GM18907 (cell line): ENCODE data around the gene GRB14.
"Not testable (repeated sequence)": the region's sequence is repeated elsewhere in the genome, so short reads cannot be mapped to it uniquely, and the experiment has no call there.

Source experiments
- ATAC-seq: cut with Tn5 transposase; IDR thresholded peaks from one replicate; pipeline ENCODE4 v1.9.1; 2021; ENCODE audit warnings: mild to moderate bottlenecking, moderate library complexity; ENCODE audit not compliant: unreplicated experiment

Gene GRB14

DNA sequence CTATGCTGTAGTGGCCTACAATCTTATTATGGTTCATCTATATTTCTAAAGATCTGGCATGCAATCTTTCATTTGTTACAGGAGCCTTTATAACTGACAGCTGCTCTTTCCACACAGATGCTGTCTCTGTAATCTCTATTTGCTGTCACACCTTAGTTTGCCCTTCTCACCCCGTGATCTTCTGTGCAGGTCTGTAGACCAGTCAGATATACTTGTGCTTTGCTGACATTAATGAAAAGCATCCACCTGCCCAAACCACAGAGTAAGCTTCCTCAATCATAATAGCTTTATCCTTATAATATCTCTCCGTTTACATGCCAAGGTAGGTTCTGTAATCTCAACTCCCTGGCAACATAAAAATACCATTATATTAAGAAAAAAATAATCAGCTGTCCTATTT lies 122.4 kb downstream of the GRB14 start:
- ATAC-seq = no peak

DNA sequence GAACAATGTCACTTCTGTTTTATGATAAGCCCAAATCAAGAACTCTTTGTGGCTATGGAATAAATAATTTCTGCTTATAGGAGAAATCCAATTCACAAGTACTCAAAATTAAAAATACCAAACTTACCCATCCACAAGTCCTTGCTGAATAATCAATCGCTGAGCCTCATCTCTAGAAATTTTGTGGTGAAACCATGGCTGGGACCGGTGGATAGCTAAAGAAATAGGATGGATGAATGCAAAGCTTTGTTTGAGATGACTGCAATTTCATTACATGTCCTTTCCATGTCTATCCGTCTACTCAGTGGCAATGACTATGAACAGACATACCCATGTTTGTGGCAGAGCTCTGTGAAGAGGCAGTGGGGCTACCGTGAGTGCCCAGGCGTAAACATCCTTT lies 124.4 kb downstream of the GRB14 start:
- ATAC-seq = no peak

DNA sequence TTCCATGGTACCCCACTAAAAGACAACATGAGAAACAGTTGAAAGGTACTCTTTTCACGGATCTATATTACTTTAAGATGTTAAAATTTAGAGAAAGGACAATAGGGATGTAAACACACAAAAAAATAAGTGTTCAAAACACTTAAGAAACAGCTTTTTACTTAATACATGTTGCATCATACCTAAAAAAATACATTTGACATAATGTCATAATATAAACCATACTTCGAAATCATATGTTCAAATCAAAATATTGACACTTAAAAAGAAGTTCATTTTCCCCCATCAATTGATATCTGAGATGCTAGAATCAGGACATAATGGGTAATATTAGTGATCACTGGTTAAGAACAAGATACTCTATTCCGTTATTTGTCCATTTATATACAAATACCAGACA lies 124.9 kb downstream of the GRB14 start:
- ATAC-seq = no peak

DNA sequence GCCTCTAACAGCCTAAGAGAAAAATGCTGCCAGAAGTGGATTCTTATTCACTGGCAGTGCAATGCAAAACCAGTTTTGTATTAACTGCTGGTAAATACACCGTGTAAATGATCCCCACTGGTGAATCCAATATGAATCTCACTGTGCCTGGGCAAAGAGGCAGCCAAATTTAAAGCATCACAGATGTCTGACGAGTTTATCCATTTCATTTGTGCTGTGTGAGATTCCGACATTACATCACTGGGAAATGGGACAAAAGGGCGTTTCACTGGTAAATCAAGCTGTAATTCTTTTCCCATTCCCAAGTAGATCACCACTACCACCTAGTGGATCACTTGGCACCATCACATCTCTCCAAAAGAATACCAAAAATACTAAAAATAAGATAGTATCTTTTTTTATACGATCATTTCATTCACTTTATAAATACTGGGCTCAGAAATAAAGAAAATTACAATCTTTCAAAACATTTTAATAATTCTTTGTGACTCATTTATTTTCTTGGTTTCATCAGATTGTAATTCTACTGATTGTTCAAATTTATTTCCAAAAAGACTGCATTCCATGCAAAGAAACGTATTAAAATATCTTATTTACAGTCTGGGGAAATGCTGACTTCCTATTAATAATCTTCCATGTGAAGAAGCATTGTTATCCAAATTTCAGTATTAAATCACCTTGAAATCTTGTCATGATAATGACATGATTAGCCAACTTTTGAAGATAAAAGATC lies 125.6 kb downstream of the GRB14 start:
- no peak for ATAC-seq

DNA sequence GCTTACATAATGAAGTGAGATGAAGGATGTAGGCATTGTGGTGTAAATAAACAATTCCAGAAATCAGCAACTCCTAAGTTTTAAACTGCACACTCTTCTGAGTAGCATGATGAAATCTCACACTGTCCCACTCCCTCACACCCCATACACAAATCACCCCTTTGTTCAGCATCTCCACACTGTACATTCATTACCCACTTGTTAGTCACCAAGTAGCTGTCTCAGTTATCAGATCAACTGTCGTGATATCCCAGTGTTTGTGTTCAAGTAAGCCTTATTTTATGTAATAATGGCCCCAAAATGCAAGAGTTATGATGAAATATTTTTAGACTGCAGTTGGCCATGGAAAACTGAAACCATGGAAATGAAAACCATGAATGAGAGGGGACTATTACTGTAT lies 135.7 kb downstream of the GRB14 start:
- no peak for ATAC-seq

DNA sequence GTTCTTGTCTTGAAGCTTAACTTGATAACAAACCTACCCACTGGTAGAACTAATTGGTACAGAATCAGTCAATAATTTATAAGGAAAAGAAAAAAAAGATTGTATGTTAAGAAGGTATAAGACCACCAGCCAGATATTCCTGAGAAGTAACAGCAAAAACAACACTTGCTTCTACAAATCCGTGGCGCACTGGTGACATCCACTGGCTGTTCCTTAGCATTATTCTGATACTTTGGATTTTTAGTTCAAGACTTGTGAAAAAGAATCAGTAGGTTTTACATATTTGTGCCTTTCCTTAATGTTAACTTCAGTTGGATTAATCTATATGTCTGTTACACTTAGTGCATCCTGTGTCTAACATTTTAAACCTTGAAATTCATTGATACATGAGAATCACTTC lies 141.8 kb downstream of the GRB14 start:
- ATAC-seq = no peak

DNA sequence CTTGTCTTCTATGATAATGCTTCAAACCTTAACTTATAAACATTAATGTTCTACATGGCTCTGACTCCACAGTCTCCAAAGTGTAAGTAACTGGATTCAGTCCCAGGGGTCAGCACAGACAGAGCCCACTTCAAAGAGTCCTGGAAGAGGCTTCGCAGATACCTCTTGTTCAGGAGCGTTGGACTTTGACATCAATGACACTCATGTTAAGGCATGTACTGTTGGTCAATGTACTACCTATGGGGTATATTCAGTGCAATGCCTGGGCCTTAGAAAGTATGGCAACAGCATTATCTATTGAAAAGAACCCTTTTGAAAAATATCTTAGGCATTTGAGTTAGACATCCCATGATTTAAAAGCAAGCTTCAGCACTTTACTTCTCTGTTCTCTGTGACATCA lies 143.1 kb downstream of the GRB14 start:
- ATAC-seq = no peak

DNA sequence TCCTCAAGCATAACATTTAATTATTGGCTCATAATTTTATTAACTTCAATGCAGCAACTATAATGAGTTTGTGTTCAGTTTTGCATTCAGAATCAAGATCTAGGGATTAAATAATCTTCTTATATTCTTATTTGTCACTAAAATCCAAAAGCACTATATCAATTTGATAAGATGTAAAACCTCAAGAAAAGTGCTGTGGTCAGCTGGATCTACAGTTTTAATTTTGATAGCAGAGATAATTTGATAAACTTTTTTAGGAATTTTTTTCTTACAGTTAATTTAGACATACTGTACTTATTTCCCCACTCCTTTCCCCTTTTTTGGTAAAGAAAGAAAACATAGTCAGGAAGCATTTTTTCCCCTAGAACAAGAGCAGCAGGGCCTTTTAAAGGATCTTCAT lies 146.4 kb downstream of the GRB14 start:
- no peak for ATAC-seq

DNA sequence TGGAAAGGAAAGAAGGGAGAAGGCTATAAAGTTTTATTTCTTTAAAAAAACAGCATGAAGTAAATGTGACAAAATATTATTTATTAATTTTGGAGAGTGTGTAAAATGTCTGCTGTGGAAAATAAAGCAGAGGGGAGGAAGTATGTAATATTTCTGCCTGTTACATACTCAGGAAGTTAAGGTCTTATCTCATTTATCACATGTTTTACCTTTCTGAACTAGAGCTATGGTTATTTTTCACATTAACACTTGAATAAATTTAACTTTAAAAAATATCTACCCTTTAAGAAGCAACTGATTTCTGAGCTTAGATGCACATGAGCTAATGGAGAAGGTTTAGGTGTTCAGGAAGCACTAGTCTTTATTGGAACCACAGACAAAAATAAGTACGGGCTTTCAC lies 148.3 kb downstream of the GRB14 start:
- ATAC-seq = no peak

DNA sequence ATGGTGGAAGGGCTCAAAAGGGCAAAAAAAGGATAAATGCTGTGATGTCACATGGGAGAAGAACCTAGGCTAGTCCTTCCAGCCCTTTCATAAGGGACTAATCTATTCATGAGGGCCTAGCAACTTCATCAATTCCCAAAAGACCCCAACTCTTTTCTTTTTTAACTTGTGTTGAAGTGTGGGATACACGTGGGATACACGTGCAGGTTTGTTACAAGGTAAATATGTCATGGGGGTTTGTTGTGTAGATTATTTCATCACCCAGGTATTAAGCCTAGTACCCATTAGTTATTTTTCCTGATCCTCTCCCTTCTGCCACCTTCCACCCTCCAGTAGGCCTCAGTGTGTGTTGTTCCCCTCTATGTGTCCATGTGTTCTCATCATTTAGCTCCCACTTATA lies 156.2 kb downstream of the GRB14 start:
- not testable (repeated sequence) for ATAC-seq

DNA sequence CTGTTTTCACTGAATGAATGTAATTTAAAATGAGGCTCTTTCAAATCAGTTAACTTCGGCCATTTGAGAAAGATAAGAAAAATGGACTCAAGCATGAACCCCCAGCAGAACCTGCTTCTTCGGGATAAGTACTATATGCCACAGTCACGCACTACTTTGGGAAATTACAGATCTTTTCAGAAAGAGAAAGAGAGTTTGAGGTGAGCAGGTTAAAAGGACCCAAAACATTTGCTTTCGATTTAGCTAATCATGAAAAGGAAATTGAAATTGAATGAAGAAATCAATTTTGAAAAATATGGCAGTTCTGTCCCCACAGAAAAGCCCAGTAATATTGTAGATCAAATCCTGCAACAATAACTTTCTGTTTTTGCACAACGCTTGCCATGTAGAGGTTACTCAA lies 156.9 kb downstream of the GRB14 start:
- ATAC-seq = no peak

DNA sequence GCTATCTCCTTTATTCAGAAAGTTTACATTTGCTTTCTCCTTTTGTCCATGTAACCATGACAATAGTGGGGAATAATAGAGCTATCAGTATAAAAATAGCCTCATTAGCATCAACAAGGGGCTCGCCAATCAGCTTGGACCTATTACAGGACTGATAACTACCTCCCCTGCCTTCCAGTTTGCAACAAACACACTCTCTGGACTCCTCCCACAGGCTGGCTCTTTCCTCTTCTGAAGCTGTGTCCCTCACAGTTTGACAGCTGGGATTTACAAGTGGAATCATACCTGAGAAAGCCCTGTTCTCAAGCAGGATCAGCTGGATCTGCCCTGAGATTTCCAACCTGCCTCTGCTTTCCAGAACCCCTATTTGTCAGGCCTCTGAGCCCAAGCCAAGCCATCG lies 162.5 kb downstream of the GRB14 start:
- no peak for ATAC-seq

DNA sequence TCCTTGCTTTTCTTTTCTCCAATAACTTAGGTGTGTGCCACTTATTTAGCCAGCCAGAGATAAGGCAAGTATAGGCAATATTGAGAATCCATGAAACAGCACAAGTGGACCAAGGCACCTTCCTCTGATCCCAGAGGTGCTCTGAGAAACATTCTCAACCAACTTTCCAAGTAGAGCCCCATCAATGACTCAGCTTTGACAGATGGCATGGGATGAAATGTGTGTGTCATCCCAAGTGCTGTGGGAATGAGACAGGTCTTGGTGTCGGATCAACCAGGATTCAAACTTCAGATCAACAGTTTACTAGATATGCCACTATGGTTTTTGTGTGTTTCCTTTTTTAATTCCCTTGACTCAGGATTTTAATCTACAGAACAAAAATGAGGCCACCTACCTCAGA lies 164.0 kb downstream of the GRB14 start:
- ATAC-seq = no peak

DNA sequence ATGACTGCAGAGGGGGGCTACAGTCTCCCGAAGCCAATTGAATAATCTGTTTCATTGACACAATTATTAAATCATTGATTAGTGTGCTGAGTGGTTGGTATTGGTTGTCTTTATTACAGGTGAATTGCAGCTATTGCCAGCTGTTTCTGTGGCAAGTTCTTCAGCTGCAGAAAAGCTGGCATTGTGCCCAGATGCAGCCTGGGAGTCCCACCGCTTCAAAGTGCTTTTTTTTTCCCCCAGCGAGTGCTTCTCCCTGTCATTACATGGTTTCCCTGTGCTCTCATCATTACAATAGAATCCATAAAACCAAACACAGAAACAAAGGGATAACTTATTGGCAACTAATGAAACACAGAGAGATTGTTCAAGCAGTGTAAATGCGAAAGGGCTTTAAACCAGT lies 164.7 kb downstream of the GRB14 start:
- no peak for ATAC-seq

DNA sequence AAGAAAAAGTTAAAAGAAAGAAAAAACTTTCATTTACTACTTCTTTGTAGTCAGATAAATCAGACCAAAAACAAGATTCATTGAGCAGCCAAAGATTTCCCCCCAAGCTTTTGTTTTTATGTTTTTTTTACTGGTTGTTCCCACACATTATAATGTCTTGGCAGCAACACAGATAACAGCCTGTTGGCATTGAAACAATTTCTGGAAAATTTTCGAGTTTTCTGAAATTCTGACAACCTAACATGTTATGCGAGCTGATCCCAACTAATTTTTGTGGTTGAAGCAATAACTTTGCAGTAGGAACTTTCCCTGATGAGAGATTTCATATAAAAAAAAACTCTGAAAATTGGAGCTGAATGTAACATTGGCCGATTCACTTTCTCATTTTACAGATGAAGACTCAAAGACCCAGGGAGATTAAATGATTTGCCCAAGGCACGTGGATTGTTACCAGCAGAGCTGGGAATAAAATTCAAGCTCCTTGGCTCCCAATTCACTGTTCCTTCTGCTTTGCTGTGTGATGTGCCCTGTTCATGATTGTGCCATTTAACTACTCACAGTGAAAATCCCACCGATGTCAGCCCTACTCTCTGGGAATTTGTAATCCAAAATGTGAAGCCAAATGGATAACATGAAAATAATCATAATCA lies 167.5 kb downstream of the GRB14 start:
- ATAC-seq = no peak

DNA sequence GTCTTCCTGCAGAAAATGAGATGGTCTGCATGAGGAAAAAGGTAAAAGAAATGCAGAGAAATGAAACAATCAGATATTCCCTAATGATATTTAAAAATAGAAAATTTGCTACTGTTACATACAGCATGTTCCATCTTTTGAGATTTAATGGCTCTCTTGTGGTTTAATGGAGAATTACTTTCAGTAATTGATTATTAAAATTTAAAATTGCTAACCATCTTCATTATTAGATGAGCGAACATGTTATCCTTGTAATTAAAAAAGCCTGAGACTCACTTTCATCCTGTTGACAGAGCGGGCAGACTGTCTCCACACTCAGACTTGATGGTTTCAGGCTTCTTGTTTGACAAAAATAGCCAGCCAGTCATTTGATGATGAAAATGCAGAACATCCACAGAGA lies 171.0 kb downstream of the GRB14 start:
- ATAC-seq = no peak

DNA sequence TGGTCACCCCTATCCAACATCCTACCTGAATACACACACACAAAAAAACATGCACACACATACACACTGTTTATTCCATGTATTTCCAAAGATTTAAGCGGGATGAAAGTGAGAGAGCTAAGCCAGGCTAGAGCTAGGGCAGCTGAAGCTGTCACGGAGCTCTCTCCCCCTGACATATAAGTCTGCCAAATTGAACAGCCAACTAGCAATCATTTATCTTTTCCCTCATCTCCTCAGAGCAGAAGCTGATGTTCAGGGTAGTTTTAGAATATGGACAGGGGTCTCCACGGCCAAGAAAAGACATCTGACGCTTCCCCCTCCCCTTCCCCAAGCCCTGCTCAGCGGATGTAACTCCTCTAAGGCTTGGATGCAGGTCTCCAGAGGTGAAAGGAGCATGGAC lies 171.6 kb downstream of the GRB14 start:
- ATAC-seq = no peak

DNA sequence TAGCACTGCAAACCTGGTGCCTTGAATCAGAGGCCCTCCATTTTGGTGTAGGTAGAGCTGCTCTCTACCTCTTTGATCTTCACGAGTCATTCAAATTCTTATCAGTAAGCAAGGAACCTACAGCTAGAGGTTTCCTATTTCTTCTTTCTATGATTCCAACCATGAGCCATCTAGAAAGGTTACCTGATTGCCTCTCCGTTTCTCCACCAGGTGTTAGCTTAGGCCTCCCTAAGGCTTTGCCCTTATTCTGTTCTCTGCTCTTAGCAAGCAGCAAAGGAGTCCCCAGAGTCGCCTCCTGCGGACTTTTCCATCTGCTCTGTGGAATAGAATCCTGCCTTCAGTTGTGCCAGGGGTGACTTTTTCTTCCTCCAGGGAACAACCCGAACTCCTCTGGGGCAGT lies 173.6 kb downstream of the GRB14 start:
- no peak for ATAC-seq
